ENCODE measurements around the gene PHLDA2.

- TF ChIP-seq EP300 (IDR thresholded peaks at IDR 0.05) (no peak), POLR2A (IDR thresholded peaks at IDR 0.05) (no peak), POLR2AphosphoS5 (IDR thresholded peaks at IDR 0.05) (no peak)
- TF ChIP-seq, protein P1, sequence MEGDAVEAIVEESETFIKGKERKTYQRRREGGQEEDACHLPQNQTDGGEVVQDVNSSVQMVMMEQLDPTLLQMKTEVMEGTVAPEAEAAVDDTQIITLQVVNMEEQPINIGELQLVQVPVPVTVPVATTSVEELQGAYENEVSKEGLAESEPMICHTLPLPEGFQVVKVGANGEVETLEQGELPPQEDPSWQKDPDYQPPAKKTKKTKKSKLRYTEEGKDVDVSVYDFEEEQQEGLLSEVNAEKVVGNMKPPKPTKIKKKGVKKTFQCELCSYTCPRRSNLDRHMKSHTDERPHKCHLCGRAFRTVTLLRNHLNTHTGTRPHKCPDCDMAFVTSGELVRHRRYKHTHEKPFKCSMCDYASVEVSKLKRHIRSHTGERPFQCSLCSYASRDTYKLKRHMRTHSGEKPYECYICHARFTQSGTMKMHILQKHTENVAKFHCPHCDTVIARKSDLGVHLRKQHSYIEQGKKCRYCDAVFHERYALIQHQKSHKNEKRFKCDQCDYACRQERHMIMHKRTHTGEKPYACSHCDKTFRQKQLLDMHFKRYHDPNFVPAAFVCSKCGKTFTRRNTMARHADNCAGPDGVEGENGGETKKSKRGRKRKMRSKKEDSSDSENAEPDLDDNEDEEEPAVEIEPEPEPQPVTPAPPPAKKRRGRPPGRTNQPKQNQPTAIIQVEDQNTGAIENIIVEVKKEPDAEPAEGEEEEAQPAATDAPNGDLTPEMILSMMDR (IDR thresholded peaks at IDR 0.05), result no peak
These were observed 8.0 kb downstream of the PHLDA2 start for GRCh38 chr11:2921261-2921660.
